ENCODE results near the gene DOCK4.

- TF ChIP-seq EP300 (IDR thresholded peaks at IDR 0.05) (no peak), CTCF (IDR thresholded peaks at IDR 0.05) (no peak)
Measured at GRCh38 chr7:111919164-111919563, 287.0 kb downstream of the DOCK4 start.
